Measurements from ENCODE around the gene GUCY2D.
A peak's percentile ranks its signal among the peaks of the same experiment; 100 is the strongest.
"Not testable (repeated sequence)": the region's sequence is repeated elsewhere in the genome, so short reads cannot be mapped to it uniquely, and the experiment has no call there.

Gene GUCY2D

GRCh38 chr17:8044819-8045810 is 42.7 kb downstream of the GUCY2D start:
- no peak for DNase-seq (ENCODE audit: low read depth in 4 of 4, low spot score in 1 of 4)

- DNase-seq (ENCODE audit: low read depth in 4 of 4, low spot score in 1 of 4) = no peak
These were observed 44.0 kb downstream of the GUCY2D start for GRCh38 chr17:8046306-8046928.

GRCh38 chr17:8046929-8047768 is 44.7 kb downstream of the GUCY2D start:
- DNase-seq (ENCODE audit: low read depth in 4 of 4, low spot score in 1 of 4) = no peak

- no peak for DNase-seq (ENCODE audit: low read depth in 4 of 4, low spot score in 1 of 4)
These were observed 45.3 kb downstream of the GUCY2D start for GRCh38 chr17:8047769-8048110.

GRCh38 chr17:8048236-8048635 is 45.8 kb downstream of the GUCY2D start:
- no peak for DNase-seq (ENCODE audit: low read depth in 4 of 4, low spot score in 1 of 4)

GRCh38 chr17:8048736-8049135 is 46.3 kb downstream of the GUCY2D start:
- no peak for DNase-seq (ENCODE audit: low read depth in 4 of 4, low spot score in 1 of 4)

GRCh38 chr17:8051831-8052230 is 49.4 kb downstream of the GUCY2D start:
- DNase-seq (ENCODE audit: low read depth in 4 of 4, low spot score in 1 of 4) = no peak

- no peak for DNase-seq (ENCODE audit: low read depth in 4 of 4, low spot score in 1 of 4)
These were observed 50.1 kb downstream of the GUCY2D start for GRCh38 chr17:8052256-8053252.

- DNase-seq (ENCODE audit: low read depth in 4 of 4, low spot score in 1 of 4) = no peak
These were observed 51.2 kb downstream of the GUCY2D start for GRCh38 chr17:8053600-8053999.

- DNase-seq (ENCODE audit: low read depth in 4 of 4, low spot score in 1 of 4) = no peak
These were observed 53.4 kb downstream of the GUCY2D start for GRCh38 chr17:8055851-8056231.

GRCh38 chr17:8056232-8056975 is 54.0 kb downstream of the GUCY2D start:
- DNase-seq (ENCODE audit: low read depth in 4 of 4, low spot score in 1 of 4) = no peak

- DNase-seq (ENCODE audit: low read depth in 4 of 4, low spot score in 1 of 4) = no peak
These were observed 54.7 kb downstream of the GUCY2D start for GRCh38 chr17:8056976-8057625.

- DNase-seq (ENCODE audit: low read depth in 4 of 4, low spot score in 1 of 4) = no peak
These were observed 55.3 kb downstream of the GUCY2D start for GRCh38 chr17:8057691-8058114.

- DNase-seq (ENCODE audit: low read depth in 4 of 4, low spot score in 1 of 4) = no peak
These were observed 56.7 kb downstream of the GUCY2D start for GRCh38 chr17:8059131-8059530.

GRCh38 chr17:8060274-8060673 is 57.9 kb downstream of the GUCY2D start:
- DNase-seq (ENCODE audit: low read depth in 4 of 4, low spot score in 1 of 4) = peak in 3 of 4 experiments; percentile 36 to 44 (median 41)

- DNase-seq (ENCODE audit: low read depth in 4 of 4, low spot score in 1 of 4) = not testable (repeated sequence)
These were observed 59.4 kb downstream of the GUCY2D start for GRCh38 chr17:8061851-8062250.

- DNase-seq (ENCODE audit: low read depth in 4 of 4, low spot score in 1 of 4) = no peak
These were observed 60.0 kb downstream of the GUCY2D start for GRCh38 chr17:8062435-8062806.

GRCh38 chr17:8062807-8063483 is 60.5 kb downstream of the GUCY2D start:
- no peak for DNase-seq (ENCODE audit: low read depth in 4 of 4, low spot score in 1 of 4)

All from stimulated activated CD4-positive, alpha-beta T cell treated with anti-CD3 and anti-CD28 coated beads, Interleukin-1b, Interleukin-23, amount 100 ng/mL, for 24 hours (primary cell).